ENCODE results near the gene RAX2. TPM values are rescaled to one million over a fixed set of nuclear protein-coding genes. Genes with fewer than 3 reads are reported as not detected.
A peak's percentile ranks its signal among the peaks of the same experiment; 100 is the strongest.

Gene RAX2
- total and polyA plus RNA-seq, 10 of the 15 experiments (the other 5 are each of a cell fraction or from before 2014, with no cell fraction given) = not detected

- TF ChIP-seq ZBTB33 (IDR thresholded peaks at IDR 0.05) (no peak), RFX5 (IDR thresholded peaks at IDR 0.05; ENCODE audit: low read depth, low read length) (no peak), NR2C1 (IDR thresholded peaks at IDR 0.05) (no peak; the same call in 1 of the 2 replicates), ZNF217 (IDR thresholded peaks at IDR 0.05) (peak; percentile 97), ETV6 (conservative IDR thresholded peaks at IDR 0.05 in 1 of 2, IDR thresholded peaks at IDR 0.05 in 1 of 2; ENCODE audit: borderline replicate concordance in 1 of 2, low read depth in 1 of 2) (no peak), GATAD2B (conservative IDR thresholded peaks at IDR 0.05; ENCODE audit: low read depth) (peak; percentile 74; the same call in 1 of the 2 replicates), WRNIP1 (IDR thresholded peaks at IDR 0.05; ENCODE audit: borderline replicate concordance, low read depth, low read length) (peak; percentile 89; the same call in 1 of the 2 replicates), CEBPB (IDR thresholded peaks at IDR 0.05; ENCODE audit: borderline replicate concordance in 1 of 2, low read depth in 2 of 2, low read length in 2 of 2) (no peak), NFXL1 (IDR thresholded peaks at IDR 0.05; ENCODE audit: borderline replicate concordance) (no peak), USF2 (IDR thresholded peaks at IDR 0.05; ENCODE audit: borderline replicate concordance, low read depth, low read length) (no peak), KAT2A (conservative IDR thresholded peaks at IDR 0.05; ENCODE audit: control insufficient read depth, low read depth, low read length) (no peak), ZBED1 (IDR thresholded peaks at IDR 0.05; ENCODE audit: borderline replicate concordance) (no peak), ESRRA (IDR thresholded peaks at IDR 0.05; ENCODE audit: low read length) (peak; percentile 33; the same call in 1 of the 2 replicates), FOXM1 (IDR thresholded peaks at IDR 0.05; ENCODE audit: low read depth, low read length) (no peak), HSF1 (IDR thresholded peaks at IDR 0.05; ENCODE audit: low read depth, low read length) (no peak), RCOR1 (conservative IDR thresholded peaks at IDR 0.05; ENCODE audit: low read depth, low read length) (peak; percentile 65; the same call in 1 of the 2 replicates), BMI1 (IDR thresholded peaks at IDR 0.05; ENCODE audit: borderline replicate concordance) (no peak; the same call in 1 of the 2 replicates), NR2F1 (conservative IDR thresholded peaks at IDR 0.05) (no peak), BACH1 (IDR thresholded peaks at IDR 0.05; ENCODE audit: borderline replicate concordance) (peak; percentile 49; the same call in 1 of the 2 replicates), MXI1 (IDR thresholded peaks at IDR 0.05; ENCODE audit: low read depth, low read length) (0 out of 2 replicates have a peak, but pooled peaks have one; percentile 41), ATF2 (IDR thresholded peaks at IDR 0.05; ENCODE audit: low read length) (no peak), SKIL (IDR thresholded peaks at IDR 0.05; ENCODE audit: low read depth, poor library complexity, severe bottlenecking) (no peak)
Observed at GRCh38 chr19:3761382-3762129, 10.5 kb downstream of the RAX2 start, which contains the start of gene APBA3 (continued).
